ENCODE measurements around the gene HAPLN1.

The HAPLN1 gene

DNA sequence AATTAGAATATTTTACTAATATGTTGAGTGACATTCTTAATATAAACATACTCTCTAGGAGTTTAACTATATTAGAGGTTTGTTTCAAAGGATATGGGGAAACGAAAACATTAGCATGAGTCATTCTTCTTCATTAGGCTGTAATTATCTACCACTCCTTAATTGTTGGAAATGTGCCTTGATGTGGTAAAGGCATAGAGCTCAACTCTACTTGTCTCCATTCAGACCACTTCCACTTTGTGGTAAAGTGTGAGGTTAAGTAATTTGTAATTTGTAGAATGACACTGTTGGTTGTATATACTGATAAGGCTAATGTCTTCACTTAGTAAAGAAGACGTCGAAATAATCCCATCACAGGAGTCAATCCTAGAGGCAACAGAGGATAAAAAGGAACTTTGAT, 58.1 kb downstream of the HAPLN1 start:
- no peaks in the 10 kb centered on the region for H3K27me3 ChIP-seq (ENCODE audit: control insufficient read depth, low read length)
- H3K36me3 ChIP-seq (ENCODE audit: control insufficient read depth, low read length), result no peaks in the 10 kb centered on the region
- no peak overlapping the region for H3K27ac ChIP-seq (ENCODE audit: low read depth, low read length)
- no peaks in the 10 kb centered on the region for H3F3A ChIP-seq (ENCODE audit: control insufficient read depth, insufficient read depth)
- H3K4me1 ChIP-seq (ENCODE audit: control insufficient read depth, low read length), result no peaks in the 10 kb centered on the region
- H3K9me3 ChIP-seq (ENCODE audit: control insufficient read depth, insufficient read depth, low read length), result no peaks in the 10 kb centered on the region
- no peaks in the 10 kb centered on the region for H3K79me2 ChIP-seq (ENCODE audit: control insufficient read depth, low read length)
- no peak for TF ChIP-seq EZH2phosphoT487 (IDR thresholded peaks at IDR 0.05; ENCODE audit: borderline replicate concordance, low read length)
- TF ChIP-seq, protein P1, sequence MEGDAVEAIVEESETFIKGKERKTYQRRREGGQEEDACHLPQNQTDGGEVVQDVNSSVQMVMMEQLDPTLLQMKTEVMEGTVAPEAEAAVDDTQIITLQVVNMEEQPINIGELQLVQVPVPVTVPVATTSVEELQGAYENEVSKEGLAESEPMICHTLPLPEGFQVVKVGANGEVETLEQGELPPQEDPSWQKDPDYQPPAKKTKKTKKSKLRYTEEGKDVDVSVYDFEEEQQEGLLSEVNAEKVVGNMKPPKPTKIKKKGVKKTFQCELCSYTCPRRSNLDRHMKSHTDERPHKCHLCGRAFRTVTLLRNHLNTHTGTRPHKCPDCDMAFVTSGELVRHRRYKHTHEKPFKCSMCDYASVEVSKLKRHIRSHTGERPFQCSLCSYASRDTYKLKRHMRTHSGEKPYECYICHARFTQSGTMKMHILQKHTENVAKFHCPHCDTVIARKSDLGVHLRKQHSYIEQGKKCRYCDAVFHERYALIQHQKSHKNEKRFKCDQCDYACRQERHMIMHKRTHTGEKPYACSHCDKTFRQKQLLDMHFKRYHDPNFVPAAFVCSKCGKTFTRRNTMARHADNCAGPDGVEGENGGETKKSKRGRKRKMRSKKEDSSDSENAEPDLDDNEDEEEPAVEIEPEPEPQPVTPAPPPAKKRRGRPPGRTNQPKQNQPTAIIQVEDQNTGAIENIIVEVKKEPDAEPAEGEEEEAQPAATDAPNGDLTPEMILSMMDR (IDR thresholded peaks at IDR 0.05; ENCODE audit: low read depth, low read length, poor library complexity, severe bottlenecking), result no peak
- H4K20me1 ChIP-seq (ENCODE audit: control insufficient read depth, insufficient read depth, low read depth, low read length), result no peaks in the 10 kb centered on the region
- no peak overlapping the region for H3K4me2 ChIP-seq (ENCODE audit: low read length)
- no peak overlapping the region for H3K4me3 ChIP-seq (ENCODE audit: low read length)
- H3K9me2 ChIP-seq (replicated peaks; ENCODE audit: control insufficient read depth, low read length), result no peaks in the 10 kb centered on the region

DNA sequence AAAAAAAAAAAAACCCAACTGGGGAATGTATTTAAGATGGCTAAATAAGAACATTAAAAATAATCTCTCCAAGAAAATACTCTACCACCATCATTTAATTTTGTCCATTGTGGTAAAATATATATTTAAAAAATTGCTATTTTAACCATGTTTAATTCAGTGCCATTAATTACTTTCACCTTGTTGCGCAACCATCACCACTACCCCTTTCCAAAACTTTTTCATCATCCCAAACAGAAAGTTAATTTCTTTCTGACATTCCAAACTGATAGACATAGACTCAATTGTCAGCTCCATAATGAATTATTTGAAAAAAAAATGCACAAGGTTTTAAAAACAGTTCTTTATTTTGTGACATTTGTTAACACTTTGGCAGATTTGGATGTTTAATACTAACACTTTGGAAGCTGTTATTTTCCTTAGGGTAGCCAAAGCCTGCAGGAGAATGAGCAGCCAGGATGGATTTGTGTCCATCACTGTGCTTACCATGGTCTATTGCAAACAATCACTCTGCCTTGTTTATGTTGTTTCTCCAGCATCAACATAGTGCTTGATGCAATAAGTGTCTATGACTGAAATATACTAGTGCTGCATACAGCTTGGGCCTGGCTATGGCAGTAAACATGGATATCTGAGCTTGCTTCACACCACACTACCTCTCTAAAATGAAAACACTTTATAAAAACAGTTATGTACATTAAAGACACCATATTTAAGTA, 62.7 kb downstream of the HAPLN1 start:
- no peak for TF ChIP-seq EZH2phosphoT487 (IDR thresholded peaks at IDR 0.05; ENCODE audit: borderline replicate concordance, low read length)
- TF ChIP-seq, protein P1 (IDR thresholded peaks at IDR 0.05; ENCODE audit: low read depth, low read length, poor library complexity, severe bottlenecking), result no peak
- H3K27me3 ChIP-seq (ENCODE audit: control insufficient read depth, low read length), result no peaks in the 10 kb centered on the region

DNA sequence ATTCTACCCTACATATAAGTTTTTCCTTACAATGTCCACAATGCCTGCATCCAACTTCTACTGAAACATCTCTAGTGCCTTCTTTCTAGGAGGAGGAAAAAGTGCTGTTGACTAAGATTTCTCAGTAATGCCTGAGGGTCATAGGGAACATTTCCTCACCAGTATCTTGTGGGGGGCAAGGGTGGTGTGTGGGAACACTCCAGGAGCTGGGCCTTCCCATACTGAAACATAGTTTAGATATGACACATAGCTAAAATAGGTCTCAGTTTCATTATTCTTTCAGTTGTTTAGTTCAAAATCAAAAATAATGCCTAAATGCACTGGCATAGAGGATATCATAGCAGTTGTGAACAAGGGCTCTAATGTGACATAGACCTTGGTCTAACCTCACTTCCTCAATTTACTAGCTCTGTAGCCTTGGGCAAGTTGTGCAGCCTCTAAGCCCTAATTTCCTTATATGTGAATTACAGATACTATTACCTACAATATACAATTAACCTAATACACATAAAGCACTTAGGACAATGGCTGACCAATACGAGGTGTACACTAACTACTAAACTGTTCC, 66.1 kb downstream of the HAPLN1 start:
- H3K36me3 ChIP-seq (ENCODE audit: control insufficient read depth, low read length), result no peaks in the 10 kb centered on the region
- H3F3A ChIP-seq (ENCODE audit: control insufficient read depth, insufficient read depth), result no peaks in the 10 kb centered on the region
- no peak overlapping the region for H3K27ac ChIP-seq (ENCODE audit: low read depth, low read length)
- H3K27me3 ChIP-seq (ENCODE audit: control insufficient read depth, low read length), result no peaks in the 10 kb centered on the region
- H3K79me2 ChIP-seq (ENCODE audit: control insufficient read depth, low read length), result no peaks in the 10 kb centered on the region
- H3K4me1 ChIP-seq (ENCODE audit: control insufficient read depth, low read length), result no peaks in the 10 kb centered on the region
- no peak overlapping the region for H3K4me3 ChIP-seq (ENCODE audit: low read length)
- H3K9me2 ChIP-seq (replicated peaks; ENCODE audit: control insufficient read depth, low read length), result no peaks in the 10 kb centered on the region
- H3K9me3 ChIP-seq (ENCODE audit: control insufficient read depth, insufficient read depth, low read length), result no peaks in the 10 kb centered on the region
- no peak for TF ChIP-seq EZH2phosphoT487 (IDR thresholded peaks at IDR 0.05; ENCODE audit: borderline replicate concordance, low read length)
- TF ChIP-seq, protein P1 (IDR thresholded peaks at IDR 0.05; ENCODE audit: low read depth, low read length, poor library complexity, severe bottlenecking), result no peak
- H4K20me1 ChIP-seq (ENCODE audit: control insufficient read depth, insufficient read depth, low read depth, low read length), result no peaks in the 10 kb centered on the region
- no peak overlapping the region for H3K4me2 ChIP-seq (ENCODE audit: low read length)

More for the DNA sequence above, 62.7 kb downstream of the HAPLN1 start:
- Histone ChIP-seq H3K4me1 (ENCODE audit: control insufficient read depth, low read length) (no peaks in the 10 kb centered on the region), H3K9me3 (ENCODE audit: control insufficient read depth, insufficient read depth, low read length) (no peaks in the 10 kb centered on the region), H3K27ac (ENCODE audit: low read depth, low read length) (no peak overlapping the region), H3K36me3 (ENCODE audit: control insufficient read depth, low read length) (no peaks in the 10 kb centered on the region), H3K79me2 (ENCODE audit: control insufficient read depth, low read length) (no peaks in the 10 kb centered on the region), H4K20me1 (ENCODE audit: control insufficient read depth, insufficient read depth, low read depth, low read length) (no peaks in the 10 kb centered on the region), H3K4me3 (ENCODE audit: low read length) (no peak overlapping the region), H3K9me2 (replicated peaks; ENCODE audit: control insufficient read depth, low read length) (no peaks in the 10 kb centered on the region), H3K4me2 (ENCODE audit: low read length) (no peak overlapping the region), H3F3A (ENCODE audit: control insufficient read depth, insufficient read depth) (no peaks in the 10 kb centered on the region)
